Stimulated activated naive CD8-positive, alpha-beta T cell treated with anti-CD3 and anti-CD28 coated beads, Interleukin-15, amount 100 ng/mL, for 72 hours (primary cell): ENCODE results near the gene CRAT.
A peak's percentile ranks its signal among the peaks of the same experiment; 100 is the strongest.
"Not testable (repeated sequence)": the region's sequence is repeated elsewhere in the genome, so short reads cannot be mapped to it uniquely, and the experiment has no call there.

Experiments
- ATAC-seq: fragments of 150-1000 bp; cut with Tn5 transposase; 2 replicates; pipeline ENCODE4 v1.10.0; 2021; ENCODE audit warnings: mild to moderate bottlenecking, moderate library complexity
- DNase-seq, 2 donors: peaks; one replicate each; pipeline ENCODE4 v3.0.0; 2021 to 2022
- H3K27ac Mint-ChIP-seq, 2 donors: one replicate each; pipeline ENCODE4 v1.8.0; 2022; ENCODE audit warnings: mild to moderate bottlenecking in 2 of 2, mixed read lengths in 2 of 2, moderate library complexity in 2 of 2
- H3K27me3 Mint-ChIP-seq: one replicate; pipeline ENCODE4 v1.8.0; 2022; ENCODE audit warnings: mixed read lengths
- H3K4me1 Mint-ChIP-seq: one replicate; pipeline ENCODE4 v1.8.0; 2022; ENCODE audit warnings: mild to moderate bottlenecking, mixed read lengths
- H3K4me3 Mint-ChIP-seq, 2 donors: one replicate each; pipeline ENCODE4 v1.8.0; 2022; ENCODE audit warnings: mild to moderate bottlenecking in 2 of 2, mixed read lengths in 2 of 2, moderate library complexity in 1 of 2
- H3K9me3 Mint-ChIP-seq, 2 donors: one replicate each; pipeline ENCODE4 v1.8.0; 2022; ENCODE audit warnings: mixed read lengths in 2 of 2

Gene CRAT

GRCh38 chr9:129128689-129129088 lies 18.1 kb upstream of the CRAT start:
- DNase-seq (no peak), ATAC-seq (no peak)
- H3K27me3 Mint-ChIP-seq: no peaks in the 10 kb centered on the region
- H3K9me3 Mint-ChIP-seq: no peaks in the 10 kb centered on the region
- no peak overlapping the region for H3K27ac Mint-ChIP-seq
- no peak overlapping the region for H3K4me3 Mint-ChIP-seq
- H3K4me1 Mint-ChIP-seq: peaks cover 14% of the 10 kb centered on the region

- Mint-ChIP-seq H3K27ac (no peak overlapping the region), H3K27me3 (no peaks in the 10 kb centered on the region), H3K9me3 (no peaks in the 10 kb centered on the region), H3K4me1 (peaks cover 9% of the 10 kb centered on the region), H3K4me3 (no peak overlapping the region)
- ATAC-seq: no peak
- DNase-seq: no peak
These were observed 16.4 kb upstream of the CRAT start for GRCh38 chr9:129126749-129127618.

- ATAC-seq: no peak
- no peak for DNase-seq
These were observed 14.9 kb upstream of the CRAT start for GRCh38 chr9:129125478-129125877.

GRCh38 chr9:129124506-129125069 lies 14.0 kb upstream of the CRAT start:
- Mint-ChIP-seq H3K4me1 (no peaks in the 10 kb centered on the region), H3K4me3 (no peak overlapping the region), H3K27me3 (no peaks in the 10 kb centered on the region), H3K27ac (peak overlapping the region in 1 of 2 donors; percentile 31), H3K9me3 (no peaks in the 10 kb centered on the region)
- ATAC-seq (no peak), DNase-seq (no peak)

More at GRCh38 chr9:129125478-129125877, 14.9 kb upstream of the CRAT start:
- Mint-ChIP-seq H3K4me1 (no peaks in the 10 kb centered on the region), H3K9me3 (no peaks in the 10 kb centered on the region), H3K4me3 (no peak overlapping the region), H3K27me3 (no peaks in the 10 kb centered on the region), H3K27ac (no peak overlapping the region)

- not testable (repeated sequence) for H3K27me3 Mint-ChIP-seq, H3K4me1 Mint-ChIP-seq, ATAC-seq, H3K4me3 Mint-ChIP-seq, H3K9me3 Mint-ChIP-seq, DNase-seq, H3K27ac Mint-ChIP-seq
These were observed 12.4 kb upstream of the CRAT start for GRCh38 chr9:129122976-129123375.

- Mint-ChIP-seq H3K4me3 (no peak overlapping the region), H3K9me3 (no peaks in the 10 kb centered on the region), H3K27ac (no peak overlapping the region), H3K4me1 (no peaks in the 10 kb centered on the region), H3K27me3 (no peaks in the 10 kb centered on the region)
- no peak for DNase-seq
- ATAC-seq: no peak
These were observed 11.5 kb upstream of the CRAT start for GRCh38 chr9:129122133-129122532.

- no peak for DNase-seq
- Mint-ChIP-seq H3K27ac (no peak overlapping the region), H3K9me3 (no peaks in the 10 kb centered on the region), H3K4me3 (no peak overlapping the region), H3K4me1 (no peaks in the 10 kb centered on the region), H3K27me3 (no peaks in the 10 kb centered on the region)
- no peak for ATAC-seq
These were observed 10.9 kb upstream of the CRAT start for GRCh38 chr9:129121483-129121882.

- no peak for DNase-seq
- H3K9me3 Mint-ChIP-seq: no peaks in the 10 kb centered on the region
- no peak for ATAC-seq
- no peak overlapping the region for H3K4me3 Mint-ChIP-seq
- H3K4me1 Mint-ChIP-seq: peaks cover 18% of the 10 kb centered on the region
- no peaks in the 10 kb centered on the region for H3K27me3 Mint-ChIP-seq
- H3K27ac Mint-ChIP-seq: no peak overlapping the region
These were observed 8.2 kb upstream of the CRAT start for GRCh38 chr9:129118799-129119198.

- Mint-ChIP-seq H3K4me3 (no peak overlapping the region), H3K9me3 (no peaks in the 10 kb centered on the region), H3K27me3 (no peaks in the 10 kb centered on the region), H3K27ac (no peak overlapping the region), H3K4me1 (peaks cover 42% of the 10 kb centered on the region)
- ATAC-seq (no peak), DNase-seq (no peak)
These were observed 3.2 kb upstream of the CRAT start for GRCh38 chr9:129113645-129114304.

GRCh38 chr9:129112526-129112925 lies 1.9 kb upstream of the CRAT start:
- not testable (repeated sequence) for DNase-seq, H3K27me3 Mint-ChIP-seq, ATAC-seq, H3K9me3 Mint-ChIP-seq, H3K27ac Mint-ChIP-seq
- Mint-ChIP-seq H3K4me3 (peak overlapping the region; percentile 95 to 97), H3K4me1 (peaks cover 45% of the 10 kb centered on the region)

GRCh38 chr9:129111528-129112151 lies 1.0 kb upstream of the CRAT start:
- no peaks in the 10 kb centered on the region for H3K9me3 Mint-ChIP-seq
- DNase-seq (peak; percentile 26 to 52), ATAC-seq (no peak)
- H3K27me3 Mint-ChIP-seq: no peaks in the 10 kb centered on the region
- peak overlapping the region; percentile 95 to 97 for H3K4me3 Mint-ChIP-seq
- peak overlapping the region; percentile 98 for H3K27ac Mint-ChIP-seq
- peaks cover 45% of the 10 kb centered on the region for H3K4me1 Mint-ChIP-seq

- H3K27me3 Mint-ChIP-seq: no peaks in the 10 kb centered on the region
- peak in 1 of 2 donors; percentile 33 for DNase-seq
- no peak for ATAC-seq
- H3K4me3 Mint-ChIP-seq: peak overlapping the region; percentile 95 to 97
- no peaks in the 10 kb centered on the region for H3K9me3 Mint-ChIP-seq
- no peak overlapping the region for H3K27ac Mint-ChIP-seq
- H3K4me1 Mint-ChIP-seq: peaks cover 40% of the 10 kb centered on the region
These were observed 447 bp downstream of the CRAT start for GRCh38 chr9:129109952-129110739.

- peaks cover 34% of the 10 kb centered on the region for H3K4me1 Mint-ChIP-seq
- H3K4me3 Mint-ChIP-seq: peak overlapping the region; percentile 79 to 97
- no peak for ATAC-seq
- DNase-seq: peak; percentile 31 to 43
- H3K27ac Mint-ChIP-seq: peak overlapping the region in 1 of 2 donors; percentile 4
- H3K9me3 Mint-ChIP-seq: no peaks in the 10 kb centered on the region
- no peaks in the 10 kb centered on the region for H3K27me3 Mint-ChIP-seq
These were observed 1.1 kb downstream of the CRAT start for GRCh38 chr9:129109537-129109903.

- H3K4me3 Mint-ChIP-seq: peak overlapping the region; percentile 79 to 97
- H3K27me3 Mint-ChIP-seq: no peaks in the 10 kb centered on the region
- no peak for DNase-seq
- no peak overlapping the region for H3K27ac Mint-ChIP-seq
- no peaks in the 10 kb centered on the region for H3K9me3 Mint-ChIP-seq
- no peak for ATAC-seq
- peaks cover 28% of the 10 kb centered on the region for H3K4me1 Mint-ChIP-seq
These were observed 1.6 kb downstream of the CRAT start for GRCh38 chr9:129108805-129109536.
